ENCODE results near the gene HSH2D. TPM values are rescaled to one million over a fixed set of nuclear protein-coding genes. Genes with fewer than 3 reads are reported as not detected.
A peak's percentile ranks its signal among the peaks of the same experiment; 100 is the strongest.

The HSH2D gene
- total RNA-seq, 6 experiments from 2014 or later, result 0.26 to 1.7 (median 0.48) TPM

GRCh38 chr19:16200038-16201010 is 56.8 kb downstream of the HSH2D start:
- H3K36me3 ChIP-seq, result peaks cover 0 to 13% (median 4%) of the 10 kb centered on the region in 4 donors
- H3K4me1 ChIP-seq, result peaks cover 2 to 86% (median 41%) of the 10 kb centered on the region in 4 donors
- DNase-seq, result peak; percentile 69 to 91 (median 85)
- peak overlapping the region in 2 of 3 donors; percentile 76 to 82 for H3K27ac ChIP-seq
- H3K4me3 ChIP-seq, result peak overlapping the region in 2 of 3 donors; percentile 4 to 18
- H3K27me3 ChIP-seq, result no peaks in the 10 kb centered on the region
- TF ChIP-seq POLR2A (IDR thresholded peaks at IDR 0.05), result no peak
- TF ChIP-seq CTCF (IDR thresholded peaks at IDR 0.05), result no peak
- 42% methylated on average over 12 of the region's 20 CpGs for WGBS (ENCODE audit: insufficient coverage, low coverage, low lambda C conversion rate, missing lambda C conversion rate)
- intact Hi-C loops (cut with DNase I), result no loop called here
- H3K9me3 ChIP-seq, result no peaks in the 10 kb centered on the region
- ATAC-seq, result peak; percentile 66 to 81 (median 74)

- intact Hi-C loops (cut with DNase I), result no loop called here
- no peak for DNase-seq
- WGBS (ENCODE audit: insufficient coverage, low coverage, low lambda C conversion rate, missing lambda C conversion rate), result 78% methylated on average over 4 of the region's 4 CpGs
- no peak overlapping the region for H3K4me3 ChIP-seq
- peaks cover 3 to 90% (median 44%) of the 10 kb centered on the region in 4 donors for H3K4me1 ChIP-seq
- no peaks in the 10 kb centered on the region for H3K27me3 ChIP-seq
- H3K36me3 ChIP-seq, result peaks cover 0 to 13% (median 4%) of the 10 kb centered on the region in 4 donors
- H3K9me3 ChIP-seq, result no peaks in the 10 kb centered on the region
- no peak for ATAC-seq
- no peak for TF ChIP-seq CTCF (IDR thresholded peaks at IDR 0.05)
- TF ChIP-seq POLR2A (IDR thresholded peaks at IDR 0.05), result no peak
- peak overlapping the region in 2 of 3 donors; percentile 62 to 76 for H3K27ac ChIP-seq
Measured at GRCh38 chr19:16201011-16201391, 57.5 kb downstream of the HSH2D start.

GRCh38 chr19:16202320-16203255 is 59.1 kb downstream of the HSH2D start:
- H3K36me3 ChIP-seq, result peaks cover 0 to 17% (median 4%) of the 10 kb centered on the region in 4 donors
- no peak overlapping the region for H3K4me3 ChIP-seq
- TF ChIP-seq POLR2A (IDR thresholded peaks at IDR 0.05) (no peak), CTCF (IDR thresholded peaks at IDR 0.05) (no peak)
- WGBS (ENCODE audit: insufficient coverage, low coverage, low lambda C conversion rate, missing lambda C conversion rate), result 44% methylated on average over 18 of the region's 22 CpGs
- peaks cover 3 to 80% (median 40%) of the 10 kb centered on the region in 4 donors for H3K4me1 ChIP-seq
- H3K9me3 ChIP-seq, result no peaks in the 10 kb centered on the region
- ATAC-seq (peak in 1 of 4 donors; percentile 2), DNase-seq (no peak)
- H3K27me3 ChIP-seq, result no peaks in the 10 kb centered on the region
- peak overlapping the region in 1 of 3 donors; percentile 18 for H3K27ac ChIP-seq
- intact Hi-C loops (cut with DNase I), result no loop called here

- TF ChIP-seq POLR2A (IDR thresholded peaks at IDR 0.05) (no peak), CTCF (IDR thresholded peaks at IDR 0.05) (no peak)
- H3K4me3 ChIP-seq, result no peak overlapping the region
- H3K27ac ChIP-seq, result no peak overlapping the region
- intact Hi-C loops (cut with DNase I), result no loop called here
- DNase-seq, result peak in 1 of 3 donors; percentile 40
- ATAC-seq, result no peak
- no peaks in the 10 kb centered on the region for H3K9me3 ChIP-seq
- peaks cover 3 to 78% (median 40%) of the 10 kb centered on the region in 4 donors for H3K4me1 ChIP-seq
- no peaks in the 10 kb centered on the region for H3K27me3 ChIP-seq
- 90% methylated on average over 2 of the region's 19 CpGs for WGBS (ENCODE audit: insufficient coverage, low coverage, low lambda C conversion rate, missing lambda C conversion rate)
- H3K36me3 ChIP-seq, result peaks cover 0 to 26% (median 11%) of the 10 kb centered on the region in 4 donors
Measured at GRCh38 chr19:16203256-16204004, 59.9 kb downstream of the HSH2D start.

Measured in right lobe of liver (tissue), 6 donors.